HG03103 (cell line): ENCODE results near the gene PLCZ1.

Experiments used
- ATAC-seq: cut with Tn5 transposase; IDR thresholded peaks from one replicate; pipeline ENCODE4 v1.9.1; 2021; ENCODE audit warnings: low read depth; ENCODE audit not compliant: unreplicated experiment

The PLCZ1 gene

DNA sequence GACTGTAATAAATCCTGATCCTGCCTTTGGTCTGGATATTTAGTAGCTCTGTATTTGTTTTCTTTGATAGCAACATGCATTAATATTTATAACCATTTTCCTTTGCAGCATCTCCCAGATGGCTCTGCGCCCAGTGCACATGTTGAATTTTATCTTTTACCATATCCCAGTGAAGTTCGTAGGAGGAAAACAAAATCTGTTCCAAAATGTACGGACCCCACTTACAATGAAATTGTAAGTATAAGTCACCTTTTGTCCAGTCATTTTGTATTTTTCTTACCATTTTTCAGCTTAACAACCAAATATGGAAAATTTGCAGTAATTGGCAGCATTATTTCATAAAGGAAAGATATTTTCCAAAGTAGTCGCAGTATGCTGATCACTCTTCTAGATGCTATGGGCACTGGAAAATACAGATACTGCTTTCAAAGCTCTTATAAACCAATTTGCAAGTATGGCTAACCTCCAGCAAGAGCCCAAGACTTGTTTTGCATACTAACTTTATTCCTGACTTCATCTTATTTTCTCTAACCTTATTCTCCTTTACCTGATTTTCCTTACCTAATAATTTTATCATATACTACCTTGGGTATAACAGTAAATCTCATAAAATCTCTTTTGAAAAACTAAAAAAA lies 97.4 kb downstream of the PLCZ1 start:
- no peak for ATAC-seq

DNA sequence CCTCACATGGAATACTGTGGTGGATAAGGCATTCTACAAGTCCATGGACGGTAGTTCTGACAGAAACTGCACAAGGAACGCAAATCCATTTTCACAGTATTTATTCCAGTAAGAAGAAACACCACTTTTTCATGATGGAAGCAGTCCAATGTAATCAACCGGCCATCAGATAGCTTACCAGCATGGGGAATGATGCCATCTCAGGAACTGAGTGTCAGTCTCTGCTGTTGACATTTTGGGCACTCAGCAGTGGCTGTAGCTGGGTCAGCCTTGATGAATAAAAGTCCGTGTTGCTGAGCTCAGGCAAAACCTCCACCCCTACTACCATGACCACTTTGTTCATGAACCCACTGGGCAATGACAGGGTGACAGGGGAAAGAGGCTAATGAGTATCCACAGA lies 103.4 kb downstream of the PLCZ1 start:
- no peak for ATAC-seq
